NB4 (cell line): ENCODE data around the gene NRIP1.

Experiments
- DNase-seq: peaks from one replicate; pipeline ENCODE4 v3.0.0; 2010; ENCODE audit warnings: low read depth
- H3K4me3 ChIP-seq: one replicate; pipeline ENCODE4 v1.5.1; 2011; ENCODE audit warnings: mild to moderate bottlenecking, low read depth, low read length, moderate library complexity
- CTCF ChIP-seq: IDR thresholded peaks from one replicate; pipeline ENCODE4 v1.5.1; 2012; ENCODE audit warnings: low read depth, low read length
- MAX ChIP-seq: IDR thresholded peaks from 2 replicates; pipeline ENCODE4 v1.6.1; 2011; ENCODE audit warnings: low read depth, low read length
- MYC ChIP-seq: IDR thresholded peaks from 2 replicates; pipeline ENCODE4 v1.6.1; 2011; ENCODE audit warnings: low read depth, low read length
- POLR2A ChIP-seq: IDR thresholded peaks from 2 replicates; pipeline ENCODE4 v1.6.1; 2011; ENCODE audit warnings: mild to moderate bottlenecking; ENCODE audit not compliant: insufficient read length; ENCODE audit errors: extremely low read depth

NRIP1 gene

GRCh38 chr21:14968821-14969220, 96.0 kb downstream of the NRIP1 start:
- no peak for TF ChIP-seq CTCF
- no peak overlapping the region for H3K4me3 ChIP-seq
- no peak for DNase-seq

- DNase-seq = no peak
- TF ChIP-seq POLR2A = no peak
- TF ChIP-seq CTCF = no peak
- TF ChIP-seq MYC = no peak
- no peak for TF ChIP-seq MAX
- H3K4me3 ChIP-seq = no peak overlapping the region
Observed at GRCh38 chr21:14968029-14968428, 96.8 kb downstream of the NRIP1 start.

- no peak overlapping the region for H3K4me3 ChIP-seq
- no peak for TF ChIP-seq MYC
- no peak for TF ChIP-seq POLR2A
- TF ChIP-seq MAX = no peak
- no peak for TF ChIP-seq CTCF
- no peak for DNase-seq
Observed at GRCh38 chr21:14964621-14965020, 100.2 kb downstream of the NRIP1 start.

- TF ChIP-seq POLR2A = no peak
- TF ChIP-seq MYC = no peak
- TF ChIP-seq CTCF = no peak
- no peak for TF ChIP-seq MAX
- H3K4me3 ChIP-seq = no peak overlapping the region
- DNase-seq = no peak
Observed at GRCh38 chr21:14962217-14962616, 102.6 kb downstream of the NRIP1 start.

GRCh38 chr21:14961502-14961901, 103.3 kb downstream of the NRIP1 start:
- no peak for DNase-seq
- H3K4me3 ChIP-seq = no peak overlapping the region
- TF ChIP-seq MYC = no peak
- no peak for TF ChIP-seq POLR2A
- no peak for TF ChIP-seq CTCF
- TF ChIP-seq MAX = no peak

- no peak overlapping the region for H3K4me3 ChIP-seq
- no peak for DNase-seq
- no peak for TF ChIP-seq CTCF
- TF ChIP-seq MAX = no peak
- no peak for TF ChIP-seq MYC
- TF ChIP-seq POLR2A = no peak
Observed at GRCh38 chr21:14959343-14959742, 105.5 kb downstream of the NRIP1 start.
